Colonic mucosa (tissue), 4 donors: ENCODE results near the gene COL2A1. TPM values are rescaled to one million over a fixed set of nuclear protein-coding genes. Genes with fewer than 3 reads are reported as not detected.

Experiments used
- DNase-seq: peaks from one replicate; pipeline ENCODE4 v3.0.0-alpha.2; 2020
- H3K27ac ChIP-seq: fragments of 200-600 bp; one replicate; pipeline ENCODE4 v1.8.0; 2021
- H3K27me3 ChIP-seq: fragments of 200-600 bp; one replicate; pipeline ENCODE4 v1.8.0; 2021
- H3K36me3 ChIP-seq: fragments of 200-600 bp; one replicate; pipeline ENCODE4 v1.8.0; 2021
- H3K4me1 ChIP-seq: fragments of 200-600 bp; one replicate; pipeline ENCODE4 v1.8.0; 2021; ENCODE audit warnings: mild to moderate bottlenecking
- H3K4me3 ChIP-seq: fragments of 200-600 bp; one replicate; pipeline ENCODE4 v1.8.0; 2021
- H3K9ac ChIP-seq, 2 donors: one replicate each; pipeline ENCODE4 v1.7.0; 2013; ENCODE audit warnings: control low read depth in 2 of 2, low read depth in 2 of 2, low read length in 2 of 2
- H3K9me3 ChIP-seq: fragments of 200-600 bp; one replicate; pipeline ENCODE4 v1.8.0; 2021
- intact Hi-C: fragments of 100-400 bp; cut with DNase I; formaldehyde crosslinking; loops from one replicate; pipeline ENCODE4 v1.14.1; 2022
- total RNA-seq, 2 donors: library from RNA; stranded (reverse); fragmentation: NEBNext Ultra II Directional in 1 of 2; extraction: Animal tissue kit (Norgen Biotek cat#: 25700) in 1 of 2; gene quantifications; one replicate each; pipeline ENCODE4 v1.2.1, GENCODE V29; 2021
- TF ChIP-seq, protein P1 (sequence below): fragments of 200-600 bp; IDR thresholded peaks from one replicate; pipeline ENCODE4 v1.8.0; 2022; ENCODE audit warnings: antibody characterized with exemption, mild to moderate bottlenecking
- donor health status: healthy.
- donor health status: DM: no; HTN: no; CAD: no.
- donor health status: DM: no; HTN: no; CAD: no.

COL2A1 gene
- total RNA-seq: 1 to 10 TPM; 1.1 to 1.3 TPM

DNA sequence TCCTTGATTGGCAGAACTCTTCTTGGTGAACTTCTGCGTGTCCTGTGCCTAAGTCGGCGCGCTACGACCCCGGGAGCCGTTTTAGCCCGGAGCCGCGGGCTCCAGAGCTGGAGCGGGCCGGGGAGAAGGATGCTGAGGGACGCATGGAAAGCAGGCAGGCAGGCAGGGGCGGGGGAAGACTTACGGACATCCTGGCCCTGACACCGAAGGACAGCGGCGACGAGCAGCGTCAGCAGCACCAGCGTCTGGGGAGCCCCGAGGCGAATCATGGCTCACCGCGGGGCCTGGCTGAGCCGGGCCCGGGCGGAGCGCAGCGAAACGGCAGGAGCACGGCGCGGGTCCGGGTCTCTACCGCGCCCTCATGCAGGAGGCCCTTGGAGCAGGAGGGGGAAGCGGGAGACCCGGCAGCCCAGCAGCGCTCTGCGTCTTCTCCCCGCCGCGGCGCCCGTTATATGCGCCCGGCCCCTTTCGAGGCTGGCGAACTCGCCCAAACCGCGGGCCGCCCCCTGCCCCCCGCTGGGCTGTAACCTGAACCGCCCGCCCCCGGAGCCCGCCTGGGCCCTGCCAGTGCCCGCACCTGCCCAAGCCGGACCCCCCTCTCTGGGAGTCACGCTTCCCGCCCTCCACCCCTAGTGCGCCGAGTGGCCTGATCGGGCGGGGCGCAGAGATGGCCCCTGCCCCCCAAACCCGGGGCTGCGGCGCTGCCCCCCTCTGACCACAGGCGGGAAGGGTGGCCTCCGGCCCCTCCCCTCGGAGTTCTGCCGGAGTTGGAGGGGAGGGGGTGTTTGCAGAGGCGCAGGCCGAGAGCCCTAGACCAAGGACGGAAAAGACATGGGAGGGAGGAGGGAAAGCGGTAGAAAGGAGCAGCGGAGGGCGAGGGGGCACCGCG lies at the start of gene COL2A1:
Gene COL2A1, minus strand, starts transcription at position 424 of the 889 bp plus-strand sequence. Its CDS starts 155 bp downstream, at position 269.
- DNase-seq: no peak
- intact Hi-C loops: no loop called here
- no peak within 1 kb of the TSS for H3K9ac ChIP-seq
- peaks cover 60% of the 10 kb centered on the region for H3K27me3 ChIP-seq
- no peaks in the 10 kb centered on the region for H3K36me3 ChIP-seq
- H3K9me3 ChIP-seq: no peaks in the 10 kb centered on the region
- no peak within 1 kb of the TSS for H3K27ac ChIP-seq
- H3K4me1 ChIP-seq: peaks cover 28% of the 10 kb centered on the region
- H3K4me3 ChIP-seq: peak within 1 kb of the TSS; percentile 26
- TF ChIP-seq, protein P1, sequence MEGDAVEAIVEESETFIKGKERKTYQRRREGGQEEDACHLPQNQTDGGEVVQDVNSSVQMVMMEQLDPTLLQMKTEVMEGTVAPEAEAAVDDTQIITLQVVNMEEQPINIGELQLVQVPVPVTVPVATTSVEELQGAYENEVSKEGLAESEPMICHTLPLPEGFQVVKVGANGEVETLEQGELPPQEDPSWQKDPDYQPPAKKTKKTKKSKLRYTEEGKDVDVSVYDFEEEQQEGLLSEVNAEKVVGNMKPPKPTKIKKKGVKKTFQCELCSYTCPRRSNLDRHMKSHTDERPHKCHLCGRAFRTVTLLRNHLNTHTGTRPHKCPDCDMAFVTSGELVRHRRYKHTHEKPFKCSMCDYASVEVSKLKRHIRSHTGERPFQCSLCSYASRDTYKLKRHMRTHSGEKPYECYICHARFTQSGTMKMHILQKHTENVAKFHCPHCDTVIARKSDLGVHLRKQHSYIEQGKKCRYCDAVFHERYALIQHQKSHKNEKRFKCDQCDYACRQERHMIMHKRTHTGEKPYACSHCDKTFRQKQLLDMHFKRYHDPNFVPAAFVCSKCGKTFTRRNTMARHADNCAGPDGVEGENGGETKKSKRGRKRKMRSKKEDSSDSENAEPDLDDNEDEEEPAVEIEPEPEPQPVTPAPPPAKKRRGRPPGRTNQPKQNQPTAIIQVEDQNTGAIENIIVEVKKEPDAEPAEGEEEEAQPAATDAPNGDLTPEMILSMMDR: no peak

DNA sequence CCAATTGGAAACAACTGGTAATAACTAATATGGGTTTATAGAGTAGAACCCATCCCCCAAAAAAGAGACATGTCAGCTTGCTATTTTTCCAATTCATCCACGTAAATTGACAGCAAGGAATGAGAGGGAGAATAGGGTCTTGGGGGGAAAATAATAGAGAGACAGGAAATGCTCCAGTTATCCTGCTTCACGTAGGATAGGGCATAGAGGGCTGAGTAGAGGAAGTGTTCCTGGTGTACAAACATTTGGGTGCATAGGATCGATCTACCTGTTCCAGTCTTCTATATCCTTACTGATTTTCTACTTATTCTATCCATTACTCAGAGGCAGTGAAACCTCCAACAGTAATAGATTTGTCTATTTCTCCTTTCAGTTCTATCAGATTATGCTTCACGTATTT lies 49.6 kb upstream of the COL2A1 start:
- Histone ChIP-seq H3K9me3 (no peaks in the 10 kb centered on the region), H3K4me1 (no peaks in the 10 kb centered on the region), H3K27ac (no peak overlapping the region), H3K27me3 (no peaks in the 10 kb centered on the region), H3K9ac (no peak overlapping the region), H3K36me3 (no peaks in the 10 kb centered on the region), H3K4me3 (no peak overlapping the region)
- TF ChIP-seq, protein P1: no peak
- DNase-seq: no peak
- intact Hi-C loops: no loop called here

DNA sequence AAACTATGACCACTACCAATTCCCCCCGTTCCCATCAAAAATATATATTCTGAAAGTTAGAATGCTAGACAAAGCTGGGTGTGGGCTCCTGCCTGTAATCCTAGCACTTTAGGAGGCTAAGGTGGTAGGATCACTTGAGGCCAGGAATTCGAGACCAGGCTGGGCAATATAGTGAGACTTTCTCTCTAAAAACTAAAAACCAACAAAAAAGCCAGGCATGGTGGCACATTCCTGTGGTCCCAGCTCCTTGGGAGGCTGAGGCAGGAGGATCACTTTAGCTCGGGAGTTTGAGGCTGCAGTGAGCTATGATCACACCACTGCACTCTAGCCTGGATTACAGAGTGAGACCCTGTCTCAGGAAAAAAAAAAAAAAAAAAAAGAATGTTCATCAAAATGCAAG lies 48.8 kb upstream of the COL2A1 start:
- intact Hi-C loops: no loop called here
- H3K9me3 ChIP-seq: no peaks in the 10 kb centered on the region
- no peaks in the 10 kb centered on the region for H3K36me3 ChIP-seq
- TF ChIP-seq, protein P1: no peak
- H3K9ac ChIP-seq: no peak overlapping the region
- H3K27me3 ChIP-seq: no peaks in the 10 kb centered on the region
- H3K4me3 ChIP-seq: no peak overlapping the region
- DNase-seq: no peak
- no peak overlapping the region for H3K27ac ChIP-seq
- H3K4me1 ChIP-seq: no peaks in the 10 kb centered on the region

DNA sequence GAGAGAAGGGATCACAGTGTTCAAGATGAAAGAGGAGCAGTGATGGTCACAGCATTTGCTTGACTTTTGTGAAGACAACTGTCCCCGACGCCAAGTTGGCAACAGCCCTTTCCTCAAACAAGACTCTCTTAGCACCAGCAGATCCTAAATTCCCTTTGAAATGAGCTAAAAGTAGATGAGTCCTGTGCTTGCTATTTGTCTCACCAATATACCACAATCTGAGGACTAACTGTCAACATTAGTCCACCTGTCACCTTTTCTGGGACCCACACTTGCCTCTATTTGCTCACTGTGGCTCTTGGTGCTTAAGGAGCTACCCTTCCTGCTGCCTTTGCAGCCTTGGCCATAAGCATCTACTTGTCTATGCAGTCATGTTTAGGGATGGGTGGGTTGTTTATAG lies 47.4 kb upstream of the COL2A1 start:
- H3K36me3 ChIP-seq: no peaks in the 10 kb centered on the region
- no peak overlapping the region for H3K4me3 ChIP-seq
- no peak for DNase-seq
- no peaks in the 10 kb centered on the region for H3K9me3 ChIP-seq
- H3K27ac ChIP-seq: no peak overlapping the region
- TF ChIP-seq, protein P1: no peak
- intact Hi-C loops: no loop called here
- no peak overlapping the region for H3K9ac ChIP-seq
- no peaks in the 10 kb centered on the region for H3K4me1 ChIP-seq
- no peaks in the 10 kb centered on the region for H3K27me3 ChIP-seq

DNA sequence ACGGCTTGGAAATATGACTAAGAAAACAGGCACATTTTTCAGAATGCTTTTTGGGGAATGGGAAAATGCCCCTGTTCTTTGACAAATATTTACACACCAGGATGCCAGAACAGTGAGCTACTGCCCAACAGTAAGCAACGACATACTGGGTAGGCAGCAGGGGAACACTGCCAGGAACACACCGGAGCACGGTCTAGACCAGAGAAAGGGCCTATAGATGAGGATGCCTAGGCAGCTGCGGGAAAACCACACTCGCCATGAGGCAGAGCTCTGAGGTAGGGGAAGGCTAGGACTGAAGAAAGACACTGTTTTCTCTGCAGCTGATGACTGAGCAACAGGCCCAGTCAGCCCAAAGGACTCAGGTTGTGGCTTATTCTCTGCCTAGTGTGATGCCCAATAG lies 45.9 kb upstream of the COL2A1 start:
- no peaks in the 10 kb centered on the region for H3K9me3 ChIP-seq
- no peak overlapping the region for H3K4me3 ChIP-seq
- no peaks in the 10 kb centered on the region for H3K4me1 ChIP-seq
- intact Hi-C loops: no loop called here
- DNase-seq: no peak
- H3K27me3 ChIP-seq: no peaks in the 10 kb centered on the region
- TF ChIP-seq, protein P1: no peak
- peak overlapping the region in 1 of 2 donors; percentile 16 for H3K9ac ChIP-seq
- no peaks in the 10 kb centered on the region for H3K36me3 ChIP-seq
- no peak overlapping the region for H3K27ac ChIP-seq
